Measurements from ENCODE around the gene TAF5L.

DNA sequence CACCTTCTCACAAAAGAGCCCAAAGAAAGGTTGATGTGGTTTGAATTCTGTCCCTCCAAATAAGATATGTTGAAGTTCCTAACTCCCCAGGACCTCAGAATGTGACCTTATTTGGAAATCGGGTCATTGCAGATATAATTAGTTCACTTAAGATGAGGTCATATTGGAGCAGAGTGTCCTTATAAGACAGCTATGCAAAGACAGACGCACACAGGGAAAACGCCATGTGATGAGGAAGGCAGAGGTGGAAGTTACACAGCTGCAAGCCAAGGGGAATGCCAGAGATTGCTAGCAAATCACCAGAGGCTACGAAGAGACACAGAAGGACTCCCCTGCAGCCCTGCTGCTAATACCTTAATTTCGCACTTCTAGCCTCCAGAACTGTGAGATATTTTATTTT is 62.2 kb downstream of the TAF5L start:
- TF ChIP-seq POLR2A (IDR thresholded peaks at IDR 0.05) = no peak
- TF ChIP-seq CTCF (IDR thresholded peaks at IDR 0.05) = no peak
